GM12878 (cell line): Measurements from ENCODE around the gene C9orf78.

Experiments used
- RB1 ChIP-seq: fragments of 450-650 bp; formaldehyde crosslinking; IDR thresholded peaks from 2 replicates; pipeline ENCODE4 v1.6.1; 2017; ENCODE audit warnings: mild to moderate bottlenecking, borderline replicate concordance
- SPI1 ChIP-seq: IDR thresholded peaks from 2 replicates; pipeline ENCODE4 v1.6.1; 2011; ENCODE audit warnings: low read depth, mild to moderate bottlenecking, low read length, moderate library complexity, borderline replicate concordance; ENCODE audit not compliant: insufficient read depth
- TF ChIP-seq, protein P1 (sequence below): IDR thresholded peaks from 2 replicates; pipeline ENCODE4 v1.6.1; 2012; ENCODE audit warnings: mild to moderate bottlenecking, low read depth, low read length

DNA sequence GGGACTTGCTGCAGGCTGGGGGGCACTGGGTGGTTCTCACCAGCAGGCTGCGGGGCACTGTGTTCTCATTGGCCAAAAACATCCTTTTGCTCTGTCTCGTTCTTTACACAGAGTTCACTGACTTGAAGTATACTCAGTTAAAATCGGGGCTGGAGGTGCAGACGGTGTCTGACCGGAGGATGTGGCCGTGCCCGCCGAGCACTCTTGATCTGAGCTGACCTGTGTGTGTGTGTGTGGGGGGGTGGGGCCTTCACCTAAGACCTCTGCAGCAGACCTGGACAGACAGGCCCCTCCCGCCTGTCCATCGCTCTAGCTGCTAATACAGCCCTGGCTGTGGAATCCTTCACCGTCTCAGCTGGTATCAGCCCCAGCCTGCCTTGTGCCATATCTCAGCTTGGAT lies 25.0 kb downstream of the C9orf78 start:
- TF ChIP-seq, protein P1, sequence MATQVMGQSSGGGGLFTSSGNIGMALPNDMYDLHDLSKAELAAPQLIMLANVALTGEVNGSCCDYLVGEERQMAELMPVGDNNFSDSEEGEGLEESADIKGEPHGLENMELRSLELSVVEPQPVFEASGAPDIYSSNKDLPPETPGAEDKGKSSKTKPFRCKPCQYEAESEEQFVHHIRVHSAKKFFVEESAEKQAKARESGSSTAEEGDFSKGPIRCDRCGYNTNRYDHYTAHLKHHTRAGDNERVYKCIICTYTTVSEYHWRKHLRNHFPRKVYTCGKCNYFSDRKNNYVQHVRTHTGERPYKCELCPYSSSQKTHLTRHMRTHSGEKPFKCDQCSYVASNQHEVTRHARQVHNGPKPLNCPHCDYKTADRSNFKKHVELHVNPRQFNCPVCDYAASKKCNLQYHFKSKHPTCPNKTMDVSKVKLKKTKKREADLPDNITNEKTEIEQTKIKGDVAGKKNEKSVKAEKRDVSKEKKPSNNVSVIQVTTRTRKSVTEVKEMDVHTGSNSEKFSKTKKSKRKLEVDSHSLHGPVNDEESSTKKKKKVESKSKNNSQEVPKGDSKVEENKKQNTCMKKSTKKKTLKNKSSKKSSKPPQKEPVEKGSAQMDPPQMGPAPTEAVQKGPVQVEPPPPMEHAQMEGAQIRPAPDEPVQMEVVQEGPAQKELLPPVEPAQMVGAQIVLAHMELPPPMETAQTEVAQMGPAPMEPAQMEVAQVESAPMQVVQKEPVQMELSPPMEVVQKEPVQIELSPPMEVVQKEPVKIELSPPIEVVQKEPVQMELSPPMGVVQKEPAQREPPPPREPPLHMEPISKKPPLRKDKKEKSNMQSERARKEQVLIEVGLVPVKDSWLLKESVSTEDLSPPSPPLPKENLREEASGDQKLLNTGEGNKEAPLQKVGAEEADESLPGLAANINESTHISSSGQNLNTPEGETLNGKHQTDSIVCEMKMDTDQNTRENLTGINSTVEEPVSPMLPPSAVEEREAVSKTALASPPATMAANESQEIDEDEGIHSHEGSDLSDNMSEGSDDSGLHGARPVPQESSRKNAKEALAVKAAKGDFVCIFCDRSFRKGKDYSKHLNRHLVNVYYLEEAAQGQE = no peak
- TF ChIP-seq RB1 = no peak
- no peak for TF ChIP-seq SPI1
